H1 (cell line): ENCODE data around the gene RPRM. TPM values are rescaled to one million over a fixed set of nuclear protein-coding genes. Genes with fewer than 3 reads are reported as not detected.
"Not testable (repeated sequence)": the region's sequence is repeated elsewhere in the genome, so short reads cannot be mapped to it uniquely, and the experiment has no call there.

ENCODE experiments used
- CTCF ChIA-PET: fragments of 300-600 bp; sonication (Branson Sonifier 250); formaldehyde crosslinking; loops from one replicate; lab custom pipeline; 2021; ENCODE audit not compliant: partially characterized antibody; lab: Charles Lee
- POLR2A ChIA-PET: fragments of 300-600 bp; sonication (Branson Sonifier 250); formaldehyde crosslinking; loops from one replicate; lab custom pipeline; 2021; ENCODE audit warnings: inconsistent platforms; ENCODE audit not compliant: partially characterized antibody; lab: Charles Lee
- DNase-seq, 2 experiments: peaks; one replicate each; pipeline versions ENCODE4 v3.0.0 to v3.0.0-alpha.2; 2010 to 2022; ENCODE audit warnings: low spot score in 2 of 2, low read depth in 1 of 2, mixed read lengths in 1 of 2
- FAIRE-seq: peaks from 2 replicates; lab custom pipeline; 2011; peaks lifted over from hg19 to GRCh38; lab: Jason Lieb, UNC
- H2AFZ ChIP-seq: 2 replicates; pipeline ENCODE4 v1.8.1; 2012; ENCODE audit warnings: low read length, inconsistent platforms
- H2AK5ac ChIP-seq: 2 replicates; pipeline ENCODE4 v1.6.1; 2013; ENCODE audit warnings: low read depth, low read length
- H2BK120ac ChIP-seq: replicated peaks from 2 replicates; pipeline ENCODE3; 2013; ENCODE audit warnings: low read depth, low read length, inconsistent platforms
- H2BK12ac ChIP-seq: 2 replicates; pipeline ENCODE4 v1.6.1; 2013; ENCODE audit warnings: low read depth, low read length
- H2BK15ac ChIP-seq: 2 replicates; pipeline ENCODE4 v1.6.1; 2013; ENCODE audit warnings: low read length
- H2BK20ac ChIP-seq: 2 replicates; pipeline ENCODE4 v1.6.1; 2013; ENCODE audit warnings: low read length
- H2BK5ac ChIP-seq: 2 replicates; pipeline ENCODE4 v1.6.1; 2013; ENCODE audit warnings: low read depth, low read length
- H3K14ac ChIP-seq: 2 replicates; pipeline ENCODE4 v1.6.1; 2013; ENCODE audit warnings: inconsistent platforms; ENCODE audit not compliant: insufficient read length
- H3K18ac ChIP-seq: 2 replicates; pipeline ENCODE4 v1.6.1; 2013; ENCODE audit warnings: low read length; ENCODE audit errors: extremely low read depth
- H3K23ac ChIP-seq: 2 replicates; pipeline ENCODE4 v1.6.1; 2013; ENCODE audit warnings: inconsistent platforms; ENCODE audit not compliant: insufficient read length
- H3K23me2 ChIP-seq: 2 replicates; pipeline ENCODE4 v1.6.1; 2013; ENCODE audit warnings: low read depth, low read length
- H3K27ac ChIP-seq: 2 replicates; pipeline ENCODE4 v1.6.1; 2011; ENCODE audit warnings: low read depth, low read length, inconsistent platforms
- H3K27me3 ChIP-seq, 4 experiments: replicated peaks in 1 of 4; 1 replicate in 1 of 4; 2 replicates in 3 of 4; pipeline versions ENCODE4 v1.6.1 to v1.8.1; 2011 to 2013; ENCODE audit warnings: low read length in 3 of 4, mild to moderate bottlenecking in 3 of 4, inconsistent platforms in 2 of 4, mixed read lengths in 2 of 4, moderate library complexity in 1 of 4; ENCODE audit not compliant: control insufficient read depth in 3 of 4, insufficient read depth in 3 of 4; ENCODE audit errors: extremely low read depth in 1 of 4
- H3K36me3 ChIP-seq, 4 experiments: 2 replicates each; pipeline versions ENCODE4 v1.6.1 to v1.8.1; 2011 to 2013; ENCODE audit warnings: mild to moderate bottlenecking in 4 of 4, low read length in 3 of 4, moderate library complexity in 2 of 4, control low read depth in 1 of 4, inconsistent platforms in 1 of 4; ENCODE audit not compliant: insufficient read depth in 4 of 4, control insufficient read depth in 2 of 4
- H3K4ac ChIP-seq: replicated peaks from 2 replicates; pipeline ENCODE3; 2013; ENCODE audit warnings: low read length, low read depth, mixed read lengths, inconsistent platforms; ENCODE audit not compliant: insufficient read length
- H3K4me1 ChIP-seq, 4 experiments: replicated peaks in 1 of 4; 1 replicate in 1 of 4; 2 replicates in 3 of 4; pipeline versions ENCODE4 v1.6.1 to v1.8.1; 2011 to 2013; ENCODE audit warnings: low read length in 3 of 4, inconsistent platforms in 2 of 4, mixed read lengths in 1 of 4; ENCODE audit not compliant: insufficient read depth in 4 of 4, control insufficient read depth in 3 of 4
- H3K4me2 ChIP-seq, 2 experiments: 2 replicates each; pipeline versions ENCODE4 v1.6.1 to v1.8.1; 2011 to 2013; ENCODE audit warnings: low read depth in 2 of 2, low read length in 2 of 2, control low read depth in 1 of 2, inconsistent platforms in 1 of 2, mild to moderate bottlenecking in 1 of 2; ENCODE audit not compliant: insufficient read depth in 1 of 2
- H3K4me3 ChIP-seq, 4 experiments: fragments of 200-600, 300-600 bp in 1 of 4; sonication (generic), shearing (Covaris generic), sonication (Bioruptor Twin) in 1 of 4; 2 replicates each; pipeline versions ENCODE4 v1.5.1 to v1.8.1; 2011 to 2016; ENCODE audit warnings: low read length in 4 of 4, low read depth in 3 of 4, control low read depth in 2 of 4, inconsistent platforms in 2 of 4, mild to moderate bottlenecking in 2 of 4, mixed read lengths in 1 of 4, moderate library complexity in 1 of 4; ENCODE audit not compliant: insufficient read depth in 2 of 4; ENCODE audit errors: extremely low read depth in 1 of 4
- H3K56ac ChIP-seq: replicated peaks from 2 replicates; pipeline ENCODE3; 2013; ENCODE audit warnings: low read depth, mild to moderate bottlenecking, mixed read lengths, low read length, inconsistent platforms; ENCODE audit not compliant: insufficient read length
- H3K79me1 ChIP-seq: 2 replicates; pipeline ENCODE4 v1.6.1; 2013; ENCODE audit warnings: low read depth, low read length, control low read depth
- H3K79me2 ChIP-seq, 2 experiments: 2 replicates each; pipeline versions ENCODE4 v1.6.1 to v1.8.1; 2012 to 2013; ENCODE audit warnings: low read length in 2 of 2, mild to moderate bottlenecking in 2 of 2, inconsistent platforms in 1 of 2; ENCODE audit not compliant: insufficient read depth in 2 of 2, control insufficient read depth in 1 of 2
- H3K9ac ChIP-seq, 4 experiments: replicated peaks in 1 of 4; 1 replicate in 1 of 4; 2 replicates in 3 of 4; pipeline versions ENCODE4 v1.6.1 to v1.8.1; 2011 to 2013; ENCODE audit warnings: low read depth in 3 of 4, low read length in 3 of 4, control low read depth in 2 of 4, mild to moderate bottlenecking in 2 of 4, moderate library complexity in 2 of 4, inconsistent platforms in 1 of 4; ENCODE audit errors: extremely low read depth in 1 of 4
- H3K9me3 ChIP-seq, 2 experiments: 2 replicates each; pipeline versions ENCODE4 v1.6.1 to v1.8.1; 2012 to 2013; ENCODE audit warnings: mild to moderate bottlenecking in 2 of 2, moderate library complexity in 2 of 2, control low read depth in 1 of 2, inconsistent platforms in 1 of 2, low read depth in 1 of 2, low read length in 1 of 2, mixed read lengths in 1 of 2; ENCODE audit not compliant: insufficient read depth in 2 of 2
- H4K20me1 ChIP-seq, 2 experiments: replicated peaks in 1 of 2; 2 replicates each; pipeline versions ENCODE3 to v1.8.1; 2011 to 2013; ENCODE audit warnings: inconsistent platforms in 2 of 2, low read length in 2 of 2, mild to moderate bottlenecking in 1 of 2; ENCODE audit not compliant: insufficient read depth in 2 of 2, control insufficient read depth in 1 of 2
- H4K5ac ChIP-seq: 2 replicates; pipeline ENCODE4 v1.6.1; 2013; ENCODE audit warnings: low read length, low read depth, mixed read lengths, inconsistent platforms; ENCODE audit not compliant: insufficient read length
- H4K8ac ChIP-seq: 2 replicates; pipeline ENCODE4 v1.8.0; 2013; ENCODE audit warnings: mild to moderate bottlenecking, moderate library complexity, low read length, inconsistent platforms; ENCODE audit not compliant: insufficient read depth; ENCODE audit errors: extremely low read depth
- H4K91ac ChIP-seq: replicated peaks from 2 replicates; pipeline ENCODE3; 2013; ENCODE audit warnings: low read length, mixed read lengths, inconsistent platforms; ENCODE audit not compliant: insufficient read length
- ATF3 ChIP-seq: IDR thresholded peaks from 2 replicates; pipeline ENCODE4 v1.6.1; 2011; ENCODE audit warnings: low read depth, mild to moderate bottlenecking, low read length; ENCODE audit not compliant: insufficient read depth
- polyA plus RNA-seq, 7 experiments: library from polyadenylated mRNA; depleted of rRNA in 3 of 7; stranded (reverse) in 5 of 7; unstranded in 2 of 7; fragments of >200 nt in 5 of 7; fragments of 200-250 nt in 2 of 7; gene quantifications; 1 replicate in 5 of 7; 2 replicates in 1 of 7; 4 replicates in 1 of 7; pipeline versions ENCODE4 v1.2.1 to v1.2.3, GENCODE V29; 2011 to 2013; ENCODE audit warnings: missing spikeins in 2 of 7, mixed read lengths in 2 of 7
- total RNA-seq: library from RNA; stranded (reverse); fragmentation: NEBNext Ultra II Directional; extraction: Animal tissue kit (Norgen Biotek cat#: 25700); gene quantifications from 2 replicates; pipeline ENCODE4 v1.2.1, GENCODE V29; 2021

The RPRM gene
- total and polyA plus RNA-seq, 2 of the 8 experiments (the other 6 are each of a cell fraction or from before 2014, with no cell fraction given): 11.0 to 16.3 TPM

DNA sequence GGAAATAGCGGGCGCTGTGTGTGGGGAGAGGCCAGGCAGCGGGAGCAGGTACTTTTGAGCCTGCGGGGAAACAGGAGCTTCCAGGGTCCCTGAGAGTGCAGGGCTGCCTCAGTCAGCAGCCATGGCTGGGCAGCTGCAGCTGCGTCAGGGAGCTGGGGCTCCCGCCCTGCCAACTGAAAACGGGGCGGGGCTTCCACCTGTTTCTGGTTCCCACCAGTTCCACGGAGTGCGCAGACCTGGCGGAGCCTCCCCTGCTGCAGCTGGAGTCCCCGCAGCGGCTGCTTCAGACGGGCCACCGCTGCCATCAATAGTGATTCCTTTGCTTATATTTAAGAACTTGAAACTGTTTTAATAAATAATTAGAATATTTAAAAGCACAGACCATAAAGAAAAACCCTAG, 30.6 kb upstream of the RPRM start (continued):
- no peak for TF ChIP-seq ATF3

- H4K20me1 ChIP-seq, H2BK12ac ChIP-seq, H2AFZ ChIP-seq, POLR2A ChIA-PET, H4K8ac ChIP-seq, FAIRE-seq, H3K4ac ChIP-seq, H4K5ac ChIP-seq, H2BK15ac ChIP-seq, H3K4me2 ChIP-seq, H3K27me3 ChIP-seq, H3K4me1 ChIP-seq, H2BK120ac ChIP-seq, H3K9ac ChIP-seq, H4K91ac ChIP-seq, H3K4me3 ChIP-seq, DNase-seq, H3K14ac ChIP-seq, H3K36me3 ChIP-seq, H3K9me3 ChIP-seq, H2AK5ac ChIP-seq, H2BK20ac ChIP-seq, H3K18ac ChIP-seq, H3K23me2 ChIP-seq, H3K56ac ChIP-seq, H3K79me1 ChIP-seq, H3K27ac ChIP-seq, H3K79me2 ChIP-seq, H3K23ac ChIP-seq, H2BK5ac ChIP-seq: not testable (repeated sequence)
- CTCF ChIA-PET: interaction anchor here (0.6 to 1.6 kb wide), 3 partner anchors 8 to 17 kb away, joined by 3 to 5 read pairs (median 3); no protein-coding TSS in a partner anchor
Measured at GRCh38 chr2:153506499-153506898, 27.9 kb upstream of the RPRM start.
